A673 (cell line): Measurements from ENCODE around the gene DNAJC21.

Source experiments
- CTCF ChIP-seq: fragments of 300-800, 200-600 bp; sonication (generic); conservative IDR thresholded peaks from 2 replicates; pipeline ENCODE4 v1.5.1; 2017; ENCODE audit warnings: low read depth, mild to moderate bottlenecking, antibody characterized with exemption, low read length, moderate library complexity, mixed read lengths
- EZH2 ChIP-seq: fragments of 200-600 bp; sonication (generic); IDR thresholded peaks from 2 replicates; pipeline ENCODE4 v1.6.1; 2017; ENCODE audit warnings: borderline replicate concordance, low read depth, mild to moderate bottlenecking, mixed read lengths, antibody characterized with exemption, low read length; ENCODE audit not compliant: poor library complexity, severe bottlenecking

DNA sequence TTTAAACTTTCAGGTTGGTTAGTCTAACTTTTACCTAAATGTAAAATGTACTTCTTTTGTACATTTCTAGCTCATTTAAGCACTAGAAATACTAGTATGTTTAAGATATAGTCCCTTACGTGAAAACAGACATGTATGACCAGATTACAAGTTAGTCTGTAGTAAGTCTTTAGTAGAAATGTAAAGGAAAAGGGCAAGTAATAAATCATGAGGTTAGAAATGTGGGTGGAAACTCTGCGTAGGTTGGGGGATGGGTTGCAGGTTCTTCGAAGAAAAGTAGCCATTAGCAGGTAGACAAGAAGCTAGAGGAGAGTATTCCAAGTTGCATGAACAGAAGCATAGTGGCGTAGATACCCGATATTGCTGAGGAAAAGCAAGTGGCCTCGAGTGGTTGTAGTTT, 36.9 kb upstream of the DNAJC21 start:
- no peak for TF ChIP-seq CTCF
- TF ChIP-seq EZH2 = no peak
